GM21423 (cell line): ENCODE data around the gene AHNAK2.
"Not testable (repeated sequence)": the region's sequence is repeated elsewhere in the genome, so short reads cannot be mapped to it uniquely, and the experiment has no call there.

Experiments used
- ATAC-seq: cut with Tn5 transposase; IDR thresholded peaks from one replicate; pipeline ENCODE4 v1.9.1; 2021; ENCODE audit warnings: mild to moderate bottlenecking, moderate library complexity; ENCODE audit not compliant: unreplicated experiment

The AHNAK2 gene

GRCh38 chr14:104954746-104955395 is 23.3 kb downstream of the AHNAK2 start:
- no peak for ATAC-seq

GRCh38 chr14:104953896-104954656 is 24.1 kb downstream of the AHNAK2 start:
- no peak for ATAC-seq

DNA sequence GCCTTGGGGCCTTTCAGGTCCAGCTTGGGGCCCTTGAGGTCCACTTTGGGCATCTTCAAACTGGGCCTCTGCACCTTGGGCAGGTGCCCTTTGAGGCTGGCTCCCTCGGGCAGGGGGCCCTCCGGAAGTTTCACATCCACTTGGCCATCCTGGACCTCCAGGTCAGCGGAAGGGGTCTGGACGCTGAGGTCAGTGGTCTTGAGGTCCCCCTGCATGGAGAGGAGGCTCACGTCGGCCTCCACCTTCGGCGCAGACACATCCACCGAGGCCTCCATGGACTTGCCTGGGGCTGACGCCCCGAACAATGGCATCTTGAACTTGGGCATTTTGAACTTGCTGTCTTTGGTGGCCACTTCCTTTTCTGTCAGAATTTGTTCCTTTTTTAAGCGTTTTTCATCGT is 25.1 kb downstream of the AHNAK2 start:
- ATAC-seq, result no peak

GRCh38 chr14:104951863-104952657 is 26.1 kb downstream of the AHNAK2 start:
- not testable (repeated sequence) for ATAC-seq

- ATAC-seq, result not testable (repeated sequence)
Observed at GRCh38 chr14:104950701-104951100, 27.5 kb downstream of the AHNAK2 start.

- no peak for ATAC-seq
Observed at GRCh38 chr14:104950021-104950420, 28.2 kb downstream of the AHNAK2 start.

GRCh38 chr14:104949406-104949955 is 28.7 kb downstream of the AHNAK2 start:
- ATAC-seq, result not testable (repeated sequence)

DNA sequence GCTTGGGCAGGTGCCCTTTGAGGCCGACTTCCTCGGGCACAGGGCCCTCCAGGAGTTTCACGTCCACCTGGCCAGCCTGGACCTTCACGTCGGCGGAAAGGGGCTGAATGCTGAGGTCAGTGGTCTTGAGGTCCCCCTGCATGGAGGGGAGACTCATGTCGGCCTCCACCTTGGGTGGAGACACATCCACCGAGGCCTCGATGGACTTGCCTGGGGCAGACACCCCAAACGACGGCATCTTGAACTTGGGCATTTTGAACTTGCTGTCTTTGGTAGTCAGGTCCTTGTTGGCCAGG is 29.5 kb downstream of the AHNAK2 start:
- ATAC-seq, result no peak

GRCh38 chr14:104947881-104948735 is 30.1 kb downstream of the AHNAK2 start:
- ATAC-seq, result not testable (repeated sequence)

GRCh38 chr14:104947201-104947600 is 31.0 kb downstream of the AHNAK2 start:
- not testable (repeated sequence) for ATAC-seq

DNA sequence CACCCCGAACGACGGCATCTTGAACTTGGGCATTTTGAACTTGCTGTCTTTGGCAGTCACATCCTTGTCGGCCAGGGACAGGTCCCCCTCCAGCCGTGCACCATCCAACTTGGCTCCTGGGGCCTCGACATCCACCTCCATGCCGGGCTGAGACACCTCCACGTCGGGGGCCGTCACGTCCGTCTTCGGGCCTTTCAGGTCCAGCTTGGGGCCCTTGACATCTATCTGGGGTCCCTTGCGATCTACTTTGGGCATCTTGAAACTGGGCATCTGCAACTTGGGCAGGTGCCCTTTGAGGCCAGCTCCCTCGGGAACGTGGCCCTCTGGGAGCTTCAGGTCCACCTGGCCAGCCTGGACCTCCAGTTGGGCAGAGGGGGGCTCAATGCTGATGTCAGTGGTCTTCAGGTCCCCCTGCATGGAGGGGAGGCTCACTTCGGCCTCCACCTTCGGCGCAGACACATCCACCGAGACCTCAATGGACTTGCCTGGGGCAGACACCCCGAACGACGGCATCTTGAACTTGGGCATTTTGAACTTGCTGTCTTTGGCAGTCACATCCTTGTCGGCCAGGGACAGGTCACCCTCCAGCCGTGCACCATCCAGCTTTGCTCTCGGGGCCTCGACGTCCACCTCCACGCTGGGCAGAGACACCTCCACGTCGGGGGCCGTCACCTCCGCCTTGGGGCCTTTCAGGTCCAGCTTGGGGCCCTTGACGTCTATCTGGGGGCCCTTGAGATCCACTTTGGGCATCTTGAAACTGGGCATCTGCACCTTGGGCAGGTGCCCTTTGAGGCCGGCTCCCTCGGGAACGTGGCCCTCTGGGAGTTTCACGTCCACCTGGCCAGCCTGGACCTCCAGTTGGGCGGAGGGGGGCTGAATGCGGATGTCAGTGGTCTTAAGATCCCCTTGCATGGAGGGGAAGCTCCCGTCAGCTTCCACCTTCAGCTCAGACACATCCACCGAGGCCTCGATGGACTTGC is 31.9 kb downstream of the AHNAK2 start:
- not testable (repeated sequence) for ATAC-seq

DNA sequence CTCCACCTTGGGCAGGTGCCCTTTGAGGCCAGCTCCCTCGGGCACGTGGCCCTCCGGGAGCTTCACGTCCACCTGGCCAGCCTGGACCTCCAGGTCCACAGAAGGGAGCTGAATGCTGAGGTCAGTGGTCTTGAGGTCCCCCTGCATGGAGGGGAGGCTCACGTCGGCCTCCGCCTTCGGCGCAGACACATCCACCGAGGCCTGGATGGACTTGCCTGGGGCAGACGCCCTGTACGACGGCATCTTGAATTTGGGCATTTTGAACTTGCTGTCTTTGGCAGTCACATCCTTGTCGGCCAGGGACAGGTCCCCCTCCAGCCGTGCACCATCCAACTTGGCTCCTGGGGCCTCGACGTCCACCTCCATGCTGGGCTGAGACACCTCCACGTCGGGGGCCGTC is 32.9 kb downstream of the AHNAK2 start:
- ATAC-seq, result not testable (repeated sequence)

DNA sequence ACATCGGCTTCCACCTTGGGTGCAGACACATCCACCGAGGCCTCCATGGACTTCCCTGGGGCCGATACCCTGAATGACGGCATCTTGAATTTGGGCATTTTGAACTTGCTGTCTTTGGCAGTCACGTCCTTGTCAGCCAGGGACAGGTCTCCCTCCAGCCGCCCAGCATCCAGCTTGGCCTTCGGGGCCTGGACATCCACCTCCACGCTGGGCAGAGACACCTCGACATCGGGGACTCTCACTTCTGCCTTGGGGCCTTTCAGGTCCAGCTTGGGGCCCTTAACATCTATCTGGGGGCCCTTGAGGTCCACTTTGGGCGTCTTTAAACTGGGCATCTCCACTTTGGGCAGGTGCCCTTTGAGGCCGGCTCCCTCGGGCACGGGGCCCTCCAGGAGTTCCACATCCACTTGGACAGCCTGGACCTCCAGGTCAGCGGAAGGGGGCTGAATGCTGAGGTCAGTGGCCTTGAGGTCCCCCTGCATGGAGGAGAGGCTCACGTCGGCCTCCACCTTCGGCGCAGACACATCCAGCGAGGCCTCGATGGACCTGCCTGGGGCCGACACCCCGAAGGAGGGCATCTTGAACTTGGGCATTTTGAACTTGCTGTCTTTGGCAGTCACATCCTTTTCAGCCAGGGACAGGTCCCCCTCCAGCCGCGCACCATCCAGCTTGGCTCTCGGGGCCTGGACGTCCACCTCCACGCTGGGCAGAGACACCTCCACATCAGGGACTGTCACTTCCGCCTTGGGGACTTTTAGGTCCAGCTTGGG is 33.6 kb downstream of the AHNAK2 start:
- not testable (repeated sequence) for ATAC-seq

DNA sequence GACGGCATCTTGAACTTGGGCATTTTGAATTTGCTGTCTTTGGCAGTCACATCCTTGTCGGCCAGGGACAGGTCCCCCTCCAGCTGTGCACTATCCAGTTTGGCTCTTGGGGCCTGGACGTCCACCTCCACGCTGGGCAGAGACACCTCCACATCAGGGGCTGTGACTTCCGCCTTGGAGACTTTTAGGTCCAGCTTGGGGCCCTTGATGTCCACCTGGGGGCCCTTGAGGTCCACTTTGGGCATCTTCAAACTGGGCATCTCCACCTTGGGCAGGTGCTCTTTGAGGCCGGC is 34.2 kb downstream of the AHNAK2 start:
- ATAC-seq, result not testable (repeated sequence)

DNA sequence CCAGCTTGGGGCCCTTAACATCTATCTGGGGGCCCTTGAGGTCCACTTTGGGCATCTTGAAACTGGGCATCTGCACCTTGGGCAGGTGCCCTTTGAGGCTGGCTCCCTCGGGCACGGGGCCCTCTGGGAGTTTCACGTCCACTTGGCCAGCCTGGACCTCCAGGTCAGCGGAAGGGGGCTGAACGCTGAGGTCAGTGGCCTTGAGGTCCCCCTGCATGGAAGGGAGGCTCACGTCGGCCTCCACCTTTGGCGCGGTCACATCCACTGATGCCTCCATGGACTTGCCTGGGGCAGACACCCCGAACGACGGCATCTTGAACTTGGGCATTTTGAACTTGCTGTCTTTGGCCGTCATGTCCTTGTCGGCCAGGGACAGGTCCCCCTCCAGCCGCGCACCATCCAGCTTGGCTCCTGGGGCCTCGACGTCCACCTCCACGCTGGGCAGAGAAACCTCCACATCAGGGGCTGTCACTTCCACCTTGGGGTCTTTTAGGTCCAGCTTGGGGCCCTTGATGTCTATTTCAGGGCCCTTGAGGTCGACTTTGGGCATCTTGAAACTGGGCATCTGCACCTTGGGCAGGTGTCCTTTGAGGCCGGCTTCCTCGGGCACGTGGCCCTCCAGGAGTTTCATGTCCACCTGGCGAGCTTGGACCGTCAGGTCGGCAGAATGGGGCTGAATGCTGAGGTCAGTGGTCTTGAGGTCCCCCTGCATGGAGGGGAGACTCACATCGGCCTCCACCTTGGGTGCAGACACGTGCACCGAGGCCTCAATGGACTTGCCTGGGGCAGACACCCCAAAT is 34.8 kb downstream of the AHNAK2 start:
- not testable (repeated sequence) for ATAC-seq

GRCh38 chr14:104942586-104942985 is 35.6 kb downstream of the AHNAK2 start:
- no peak for ATAC-seq

DNA sequence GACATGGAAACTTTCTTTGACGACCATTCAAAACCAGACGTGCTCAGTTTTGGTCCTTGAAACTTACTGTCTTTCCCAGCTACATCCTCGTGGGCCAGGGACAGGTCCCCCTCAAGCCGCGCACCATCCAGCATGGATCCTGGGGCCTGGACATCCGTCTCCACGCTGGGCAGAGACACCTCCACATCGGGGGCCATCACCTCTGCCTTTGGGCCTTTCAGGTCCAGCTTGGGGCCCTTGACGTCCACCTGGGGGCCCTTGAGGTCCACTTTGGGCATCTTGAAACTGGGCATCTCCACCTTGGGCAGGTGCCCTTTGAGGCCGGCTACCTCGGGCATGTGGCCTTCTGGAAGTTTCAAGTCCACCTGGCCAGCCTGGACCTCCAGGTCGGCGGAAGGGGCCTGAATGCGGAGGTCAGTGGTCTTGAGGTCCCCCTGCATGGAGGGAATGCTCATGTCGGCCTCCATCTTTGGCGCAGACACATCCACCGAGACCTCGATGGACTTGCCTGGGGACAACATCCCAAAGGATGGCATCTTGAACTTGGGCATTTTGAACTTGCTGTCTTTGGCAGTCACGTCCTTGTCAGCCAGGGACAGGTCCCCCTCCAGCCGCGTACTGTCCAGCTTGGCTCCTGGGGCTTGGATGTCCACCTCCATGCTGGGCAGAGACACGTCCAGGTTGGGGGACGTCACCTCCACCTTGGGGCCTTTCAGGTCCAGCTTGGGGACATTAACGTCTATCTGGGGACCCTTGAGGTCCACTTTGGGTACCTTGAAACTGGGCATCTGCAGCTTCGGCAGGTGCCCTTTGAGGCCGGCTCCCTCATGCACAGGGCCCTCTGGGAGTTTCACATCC is 36.4 kb downstream of the AHNAK2 start:
- no peak for ATAC-seq
